ENCODE results near the gene PLOD1.

Gene PLOD1

DNA sequence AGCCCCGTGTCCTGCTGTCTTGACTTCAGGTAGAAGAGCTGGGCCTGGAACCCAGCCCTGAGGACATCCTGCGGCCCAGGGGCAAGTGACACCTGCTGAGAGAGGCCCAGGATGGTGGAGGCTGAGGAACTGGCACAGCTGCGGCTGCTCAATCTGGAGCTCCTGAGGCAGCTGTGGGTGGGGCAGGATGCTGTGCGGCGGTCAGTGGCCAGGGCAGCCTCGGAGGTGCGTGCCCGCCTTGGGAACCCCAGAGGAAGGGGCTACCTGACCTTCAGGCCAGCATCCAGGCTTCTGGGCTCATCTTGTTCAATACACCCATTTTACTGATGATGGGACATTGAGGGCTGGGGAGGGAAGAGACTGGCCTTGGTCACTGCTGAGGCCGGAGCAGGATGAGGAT lies 87.1 kb downstream of the PLOD1 start:
- no peak for TF ChIP-seq CTCF (IDR thresholded peaks at IDR 0.05; ENCODE audit: low read length, missing control alignments)
- DNase-seq (ENCODE audit: low read depth) = no peak
- H3K4me3 ChIP-seq (replicated peaks; ENCODE audit: low read depth, low read length) = no peak overlapping the region

DNA sequence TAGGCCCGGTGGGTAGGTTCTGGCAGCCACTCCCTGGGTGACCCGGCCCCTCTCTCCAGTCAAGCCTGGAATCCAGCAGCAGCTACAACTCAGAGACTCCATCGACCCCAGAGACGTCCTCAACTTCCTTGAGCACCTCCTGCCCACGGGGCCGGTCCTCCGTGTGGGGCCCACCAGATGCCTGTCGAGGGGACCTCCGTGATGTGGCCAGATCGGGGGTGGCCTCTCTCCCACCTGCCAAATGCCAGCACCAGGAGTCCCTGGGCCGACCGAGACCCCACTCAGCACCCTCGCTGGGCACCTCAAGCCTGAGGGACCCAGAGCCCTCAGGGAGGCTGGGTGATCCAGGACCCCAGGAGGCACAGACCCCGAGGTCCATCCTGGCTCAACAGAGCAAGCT lies 87.5 kb downstream of the PLOD1 start:
- no peak for DNase-seq (ENCODE audit: low read depth)
- no peak for TF ChIP-seq CTCF (IDR thresholded peaks at IDR 0.05; ENCODE audit: low read length, missing control alignments)
- no peak overlapping the region for H3K4me3 ChIP-seq (replicated peaks; ENCODE audit: low read depth, low read length)
